Fibroblast of peridontal ligament (primary cell): ENCODE data around the gene GPX4.
A peak's percentile ranks its signal among the peaks of the same experiment; 100 is the strongest.

ENCODE experiments used
- DNase-seq: peaks from one replicate; pipeline ENCODE4 v3.0.0-alpha.2; 2010; ENCODE audit errors: extremely low read depth

Gene GPX4

DNA sequence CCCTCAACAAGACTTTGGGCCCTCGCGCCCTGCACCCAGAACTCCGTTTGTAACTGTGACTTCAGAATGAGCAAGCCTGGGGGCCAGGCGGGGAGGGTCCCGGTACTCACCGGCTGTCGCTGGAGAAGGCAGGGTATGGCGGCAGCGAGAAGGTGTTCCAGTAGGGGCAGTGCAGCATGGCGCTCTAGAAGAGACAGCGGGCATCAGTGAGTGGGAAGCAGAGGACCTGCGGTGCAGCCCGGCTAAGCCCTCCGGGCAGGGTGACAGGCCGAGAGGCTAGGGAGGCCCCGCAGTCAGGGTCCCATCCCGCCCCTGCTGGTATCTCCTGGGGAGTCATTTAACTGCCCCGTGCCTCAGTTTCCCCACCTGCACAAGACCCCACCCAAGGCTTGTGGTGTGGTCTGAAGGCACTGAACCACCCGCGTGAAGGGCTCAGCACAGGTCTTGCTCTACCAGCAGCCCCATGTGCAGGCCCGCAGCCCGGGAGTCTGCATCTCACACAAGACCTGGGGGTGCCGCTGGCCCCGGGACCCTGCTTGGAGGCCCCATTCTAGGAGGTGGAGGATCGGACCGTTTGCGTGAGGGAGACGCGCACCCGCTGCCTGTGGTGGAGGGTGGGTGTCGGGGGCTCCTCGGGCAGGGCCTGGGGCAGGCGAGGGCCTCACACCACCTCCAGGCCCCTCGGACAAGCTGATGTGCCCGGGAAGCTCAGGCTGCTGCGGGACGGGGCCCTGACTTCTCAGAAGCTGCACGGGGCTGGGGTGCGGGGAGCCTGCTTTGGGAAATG, 45.7 kb downstream of the GPX4 start:
- DNase-seq, result no peak

DNA sequence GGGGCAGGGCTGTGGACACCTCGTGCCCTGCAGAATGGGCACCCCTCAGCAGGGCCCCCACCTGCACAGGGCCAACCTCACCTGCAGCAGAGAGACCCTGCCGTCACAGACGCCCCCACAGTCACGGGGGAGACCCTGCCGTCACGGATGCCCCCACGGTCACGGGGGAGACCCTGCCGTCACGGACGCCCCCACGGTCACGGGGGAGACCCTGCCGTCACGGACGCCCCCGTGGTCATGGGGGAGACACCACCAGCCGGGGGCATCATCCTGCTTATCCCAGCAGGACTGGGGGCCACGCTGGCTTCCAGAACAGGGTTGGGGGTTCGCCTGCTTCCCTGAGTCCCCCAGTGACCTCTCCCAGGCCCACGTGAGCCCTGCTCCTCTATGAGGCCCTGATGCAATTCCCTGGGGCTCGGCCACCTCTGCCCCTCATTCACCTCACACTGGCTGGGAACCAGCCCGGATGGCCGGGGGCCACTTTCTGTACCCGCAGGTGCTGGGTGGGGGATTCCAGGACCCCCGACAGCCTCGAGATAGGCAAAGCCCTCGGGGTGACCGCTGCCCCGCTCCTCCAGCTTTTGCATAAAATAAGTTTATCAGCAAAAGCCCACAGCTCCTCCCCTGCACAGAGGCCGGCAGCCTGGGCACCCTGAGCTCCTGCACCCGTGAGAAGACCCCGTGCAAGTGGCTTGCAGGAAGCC, 46.7 kb downstream of the GPX4 start:
- no peak for DNase-seq

GRCh38 chr19:1151037-1151724, 47.4 kb downstream of the GPX4 start:
- DNase-seq, result no peak

DNA sequence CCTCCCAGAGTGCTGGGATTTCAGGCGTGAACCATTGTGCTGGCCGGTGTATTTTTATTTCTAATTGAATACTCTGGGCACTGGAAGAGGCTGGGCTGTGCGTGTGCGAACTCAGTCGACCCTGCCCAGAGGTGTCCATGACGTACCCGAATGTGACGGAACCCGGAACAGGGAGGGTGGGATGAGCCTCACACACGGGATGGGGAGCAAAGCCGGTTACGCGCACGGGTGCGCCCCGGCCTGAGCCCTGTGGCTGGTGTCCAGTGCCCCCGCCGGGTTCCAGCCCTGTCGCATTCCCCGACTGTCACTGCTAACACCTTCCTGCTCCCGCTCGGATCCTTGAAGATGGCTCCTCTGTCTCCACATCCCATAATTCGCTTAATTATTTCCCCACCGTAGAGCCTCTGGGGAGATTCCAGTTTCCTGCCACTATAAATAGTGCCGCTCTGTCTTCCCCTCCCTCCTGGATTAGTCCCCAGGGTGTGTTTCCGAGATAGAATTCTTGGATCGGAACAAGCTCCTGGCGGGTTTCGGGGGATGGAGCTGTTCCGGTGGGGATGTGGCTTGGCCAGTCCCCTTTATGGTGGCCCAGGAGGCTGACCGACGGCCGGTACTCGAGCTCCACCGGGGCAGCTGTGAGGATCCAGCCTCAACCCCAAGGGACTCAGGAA, 48.3 kb downstream of the GPX4 start:
- no peak for DNase-seq

GRCh38 chr19:1153891-1154730, 50.3 kb downstream of the GPX4 start:
- no peak for DNase-seq

DNA sequence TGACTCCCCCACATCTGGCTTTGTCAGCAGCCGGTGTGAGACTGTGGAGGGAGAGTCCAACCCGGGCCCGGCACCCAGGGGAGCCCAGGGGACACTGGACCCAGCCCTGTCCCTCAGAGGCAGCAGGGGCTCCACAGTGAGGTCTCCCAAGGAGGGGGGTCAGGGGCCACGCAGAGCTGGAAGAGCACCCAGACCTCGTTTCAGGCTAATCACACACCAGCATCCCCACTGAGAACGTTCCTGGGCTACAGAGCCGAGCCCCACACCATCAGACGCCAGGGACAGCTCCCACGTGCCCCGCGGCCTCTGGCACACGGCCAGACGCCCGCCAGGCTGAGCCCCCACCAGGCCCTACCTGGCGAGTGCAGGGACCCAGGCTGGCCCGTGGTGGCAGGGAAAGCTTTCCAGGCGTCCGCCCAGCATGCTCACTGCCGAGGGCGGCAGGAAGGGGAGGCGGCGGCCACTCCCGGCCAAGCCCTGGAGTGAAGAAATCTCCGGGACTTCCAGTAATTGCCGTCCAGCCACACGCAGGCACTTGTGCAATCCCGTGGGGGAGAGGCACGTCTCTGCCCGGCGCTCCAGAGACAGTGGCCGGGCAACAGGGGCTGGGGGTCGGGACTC, 51.0 kb downstream of the GPX4 start:
- peak; percentile 86 for DNase-seq

GRCh38 chr19:1155352-1156304, 51.8 kb downstream of the GPX4 start:
- no peak for DNase-seq
